Astrocyte of the cerebellum (primary cell): ENCODE results near the gene CDC73.

Experiments
- DNase-seq: peaks from one replicate; pipeline ENCODE4 v3.0.0-alpha.2; 2011; ENCODE audit warnings: low read depth
- H3K4me3 ChIP-seq: 2 replicates; pipeline ENCODE4 v1.5.1; 2011; ENCODE audit warnings: mild to moderate bottlenecking, low read depth, low read length, moderate library complexity
- in situ Hi-C: cut with HindIII; loops from 2 replicates; pipeline ENCODE4 v1.10.0; 2017; ENCODE audit warnings: low sequenced_read_pairs
- TF ChIP-seq, protein P1 (sequence below): IDR thresholded peaks from 2 replicates; pipeline ENCODE4 v1.5.1; 2012; ENCODE audit warnings: low read length, low read depth, moderate library complexity, mild to moderate bottlenecking; ENCODE audit errors: missing control alignments

CDC73 gene

DNA sequence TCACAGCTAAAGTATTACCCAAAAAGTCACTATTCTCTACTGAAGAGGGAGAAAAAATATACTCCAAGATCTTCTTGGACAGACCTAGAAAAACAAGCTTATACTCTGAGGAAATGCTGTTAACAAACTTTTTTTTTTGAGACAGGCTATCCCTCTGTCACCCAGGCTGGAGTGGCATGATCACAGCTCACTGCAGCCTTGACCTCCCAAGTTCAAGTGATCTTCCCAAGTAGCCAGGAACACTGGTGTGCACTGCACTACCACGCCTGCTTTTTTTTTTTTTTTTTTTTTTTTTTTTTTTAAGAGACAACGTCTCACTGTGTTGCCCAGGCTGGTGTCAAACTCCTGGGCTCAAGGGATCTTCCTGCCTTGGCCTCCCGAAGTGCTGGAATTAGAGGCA, 33.9 kb upstream of the CDC73 start:
- H3K4me3 ChIP-seq: no peak overlapping the region
- TF ChIP-seq, protein P1, sequence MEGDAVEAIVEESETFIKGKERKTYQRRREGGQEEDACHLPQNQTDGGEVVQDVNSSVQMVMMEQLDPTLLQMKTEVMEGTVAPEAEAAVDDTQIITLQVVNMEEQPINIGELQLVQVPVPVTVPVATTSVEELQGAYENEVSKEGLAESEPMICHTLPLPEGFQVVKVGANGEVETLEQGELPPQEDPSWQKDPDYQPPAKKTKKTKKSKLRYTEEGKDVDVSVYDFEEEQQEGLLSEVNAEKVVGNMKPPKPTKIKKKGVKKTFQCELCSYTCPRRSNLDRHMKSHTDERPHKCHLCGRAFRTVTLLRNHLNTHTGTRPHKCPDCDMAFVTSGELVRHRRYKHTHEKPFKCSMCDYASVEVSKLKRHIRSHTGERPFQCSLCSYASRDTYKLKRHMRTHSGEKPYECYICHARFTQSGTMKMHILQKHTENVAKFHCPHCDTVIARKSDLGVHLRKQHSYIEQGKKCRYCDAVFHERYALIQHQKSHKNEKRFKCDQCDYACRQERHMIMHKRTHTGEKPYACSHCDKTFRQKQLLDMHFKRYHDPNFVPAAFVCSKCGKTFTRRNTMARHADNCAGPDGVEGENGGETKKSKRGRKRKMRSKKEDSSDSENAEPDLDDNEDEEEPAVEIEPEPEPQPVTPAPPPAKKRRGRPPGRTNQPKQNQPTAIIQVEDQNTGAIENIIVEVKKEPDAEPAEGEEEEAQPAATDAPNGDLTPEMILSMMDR: no peak
- in situ Hi-C loops: no loop called here
- DNase-seq: no peak

DNA sequence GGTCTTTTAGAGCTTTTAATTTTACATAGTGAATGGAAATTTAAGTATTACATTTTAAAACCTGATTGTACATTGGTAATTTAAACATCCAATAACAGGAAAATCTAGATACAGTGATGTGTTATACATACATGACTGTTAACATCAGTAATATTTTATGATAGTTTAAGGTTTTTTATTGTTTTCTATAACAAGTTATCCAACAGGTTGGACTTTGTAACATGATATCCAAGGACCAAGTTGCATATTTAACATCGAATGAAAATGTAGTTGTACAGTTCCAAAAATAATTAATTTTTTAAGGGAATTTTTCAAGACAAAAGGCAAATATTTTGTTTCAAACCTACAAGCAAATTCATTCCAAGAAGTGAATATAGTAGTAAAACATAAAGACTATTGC, 31.0 kb upstream of the CDC73 start:
- in situ Hi-C loops: no loop called here
- no peak overlapping the region for H3K4me3 ChIP-seq
- DNase-seq: no peak
- TF ChIP-seq, protein P1: no peak

DNA sequence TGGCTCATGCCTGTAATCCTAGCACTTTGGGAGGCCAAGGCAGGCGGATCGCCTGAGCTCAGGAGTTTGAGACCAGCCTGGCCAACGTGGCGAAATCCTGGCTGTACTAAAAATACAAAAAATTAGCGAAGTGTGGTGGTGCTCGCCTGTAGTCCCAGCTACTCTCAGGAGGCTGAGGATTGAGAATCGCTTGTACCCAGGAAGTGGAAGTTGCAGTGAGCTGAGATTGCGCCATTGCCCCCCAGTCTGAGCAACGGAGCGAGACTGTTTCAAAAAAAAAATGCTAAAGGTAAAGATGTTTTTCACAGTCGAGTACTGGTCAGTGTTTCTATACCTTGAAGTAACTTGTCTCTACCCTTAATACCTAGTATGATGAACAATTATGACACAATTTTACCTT, 27.7 kb upstream of the CDC73 start:
- TF ChIP-seq, protein P1: no peak
- DNase-seq: no peak
- no peak overlapping the region for H3K4me3 ChIP-seq
- in situ Hi-C loops: no loop called here

DNA sequence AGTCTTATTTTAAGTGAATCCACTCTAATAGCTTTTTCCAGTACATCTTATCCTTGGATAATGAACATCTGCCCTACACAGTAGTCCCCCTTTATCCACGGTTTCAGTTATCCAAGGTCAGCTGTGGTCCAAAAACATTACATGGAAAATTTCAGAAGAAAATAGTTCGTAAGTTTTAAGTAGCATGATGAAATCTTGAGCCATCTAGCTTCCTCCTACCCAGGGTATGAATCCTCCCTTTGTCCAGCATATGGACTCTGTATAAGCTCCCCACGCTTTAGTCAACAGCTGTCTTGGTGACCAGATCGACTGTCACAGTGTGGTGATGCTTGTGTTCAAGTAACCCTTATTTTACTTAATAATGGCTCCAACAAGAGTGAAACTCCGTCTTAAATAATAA, 19.2 kb upstream of the CDC73 start:
- no peak overlapping the region for H3K4me3 ChIP-seq
- DNase-seq: no peak
- in situ Hi-C loops: no loop called here
- TF ChIP-seq, protein P1: no peak

DNA sequence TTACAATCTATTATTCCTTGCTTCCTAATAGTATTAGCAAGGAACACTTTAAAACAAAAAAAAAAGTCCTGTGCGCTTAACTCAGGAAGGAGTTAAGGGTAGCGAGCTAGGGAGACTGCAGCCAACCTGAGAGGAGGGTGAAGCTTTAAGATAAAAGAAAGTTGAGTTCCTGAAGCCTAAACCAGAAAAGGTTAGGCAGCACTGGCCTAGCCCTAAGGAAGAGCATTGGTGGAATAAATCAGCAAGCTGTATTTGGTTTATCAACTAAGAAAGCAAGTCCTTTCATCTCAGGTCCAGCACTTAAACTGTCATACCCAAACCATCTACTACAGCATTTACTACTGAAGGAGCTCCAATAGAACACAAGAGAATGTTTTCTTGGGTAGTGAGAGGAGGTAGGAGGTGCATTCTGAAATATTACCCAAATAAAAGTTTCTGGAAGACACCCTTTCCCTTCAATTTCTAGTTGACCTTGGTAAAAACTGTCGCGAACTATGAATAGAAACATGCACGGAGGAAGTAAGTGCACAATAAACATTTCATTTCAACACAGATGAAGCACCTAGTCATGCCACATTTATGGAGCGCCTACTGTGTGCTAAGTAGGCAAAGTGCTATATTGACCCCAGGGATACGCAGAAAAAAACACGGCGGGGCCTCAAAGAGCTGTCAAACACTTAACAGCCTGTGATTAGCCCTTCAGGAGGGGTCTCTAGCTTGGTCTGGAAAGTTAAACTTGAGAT, 17.9 kb upstream of the CDC73 start:
- DNase-seq: no peak
- in situ Hi-C loops: no loop called here
- H3K4me3 ChIP-seq: peak overlapping the region; percentile 72
- TF ChIP-seq, protein P1: no peak

DNA sequence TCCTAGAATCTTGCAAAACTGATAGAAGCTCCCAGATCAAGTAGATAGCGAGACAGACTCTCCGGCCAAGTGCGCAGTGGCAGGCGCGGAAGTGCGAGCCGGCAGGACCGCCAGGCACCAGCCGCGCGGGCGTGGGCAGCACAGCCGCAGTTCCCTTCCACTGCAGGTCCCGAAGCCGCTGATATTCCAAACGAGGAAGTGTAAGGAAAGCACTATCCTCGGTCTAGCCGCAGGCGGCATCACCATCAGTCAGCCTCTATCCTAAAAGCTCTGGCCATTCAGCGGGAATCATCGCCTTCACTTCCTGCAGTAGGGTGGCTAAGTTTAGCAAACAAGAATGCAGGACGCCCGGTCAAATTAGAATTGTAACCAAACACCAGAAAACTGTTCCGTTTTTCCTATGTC, 17.3 kb upstream of the CDC73 start:
- peak overlapping the region; percentile 72 for H3K4me3 ChIP-seq
- in situ Hi-C loops: no loop called here
- peak; percentile 6 for DNase-seq
- TF ChIP-seq, protein P1: no peak
